Measurements from ENCODE around the gene GPATCH2L. TPM values are rescaled to one million over a fixed set of nuclear protein-coding genes. Genes with fewer than 3 reads are reported as not detected.

Gene GPATCH2L
- total RNA-seq, 1 donor, result 43.8 TPM

GRCh38 chr14:76237349-76237990, 85.7 kb downstream of the GPATCH2L start:
- Histone ChIP-seq H3K9me3 (ENCODE audit: low read depth, low read length) (no peaks in the 10 kb centered on the region), H2AFZ (ENCODE audit: low read length) (no peak overlapping the region), H3K4me1 (ENCODE audit: insufficient read depth, low read length) (no peaks in the 10 kb centered on the region), H4K20me1 (ENCODE audit: insufficient read depth, low read length) (no peaks in the 10 kb centered on the region), H3K4me2 (ENCODE audit: insufficient read depth, low read length) (no peak overlapping the region), H3K4me3 (ENCODE audit: insufficient read depth, low read length) (no peak overlapping the region), H3K27me3 (ENCODE audit: insufficient read depth, low read length) (no peaks in the 10 kb centered on the region), H3K36me3 (ENCODE audit: insufficient read depth, low read length) (no peaks in the 10 kb centered on the region), H3K79me2 (ENCODE audit: insufficient read depth, low read length) (no peaks in the 10 kb centered on the region), H3K27ac (ENCODE audit: low read depth, low read length) (no peak overlapping the region)
- TF ChIP-seq CTCF (IDR thresholded peaks at IDR 0.05; ENCODE audit: extremely low read depth, low read depth, low read length), result no peak
- no peak for DNase-seq (ENCODE audit: insufficient read length, low spot score, missing footprints)

GRCh38 chr14:76245097-76245496, 93.4 kb downstream of the GPATCH2L start:
- Histone ChIP-seq H3K4me2 (ENCODE audit: insufficient read depth, low read length) (no peak overlapping the region), H3K4me1 (ENCODE audit: insufficient read depth, low read length) (no peaks in the 10 kb centered on the region), H3K36me3 (ENCODE audit: insufficient read depth, low read length) (no peaks in the 10 kb centered on the region), H2AFZ (ENCODE audit: low read length) (no peak overlapping the region), H3K27me3 (ENCODE audit: insufficient read depth, low read length) (peaks cover 7% of the 10 kb centered on the region), H3K4me3 (ENCODE audit: insufficient read depth, low read length) (no peak overlapping the region), H3K79me2 (ENCODE audit: insufficient read depth, low read length) (no peaks in the 10 kb centered on the region), H3K27ac (ENCODE audit: low read depth, low read length) (no peak overlapping the region), H3K9me3 (ENCODE audit: low read depth, low read length) (no peaks in the 10 kb centered on the region), H4K20me1 (ENCODE audit: insufficient read depth, low read length) (no peaks in the 10 kb centered on the region)
- no peak for TF ChIP-seq CTCF (IDR thresholded peaks at IDR 0.05; ENCODE audit: extremely low read depth, low read depth, low read length)
- DNase-seq (ENCODE audit: insufficient read length, low spot score, missing footprints), result no peak

- H3K9me3 ChIP-seq (ENCODE audit: low read depth, low read length), result no peaks in the 10 kb centered on the region
- no peaks in the 10 kb centered on the region for H3K36me3 ChIP-seq (ENCODE audit: insufficient read depth, low read length)
- H3K4me2 ChIP-seq (ENCODE audit: insufficient read depth, low read length), result no peak overlapping the region
- H3K4me3 ChIP-seq (ENCODE audit: insufficient read depth, low read length), result no peak overlapping the region
- no peak overlapping the region for H2AFZ ChIP-seq (ENCODE audit: low read length)
- no peak for DNase-seq (ENCODE audit: insufficient read length, low spot score, missing footprints)
- no peak for TF ChIP-seq CTCF (IDR thresholded peaks at IDR 0.05; ENCODE audit: extremely low read depth, low read depth, low read length)
- no peaks in the 10 kb centered on the region for H4K20me1 ChIP-seq (ENCODE audit: insufficient read depth, low read length)
- no peak overlapping the region for H3K27ac ChIP-seq (ENCODE audit: low read depth, low read length)
- no peaks in the 10 kb centered on the region for H3K79me2 ChIP-seq (ENCODE audit: insufficient read depth, low read length)
- H3K27me3 ChIP-seq (ENCODE audit: insufficient read depth, low read length), result peaks cover 14% of the 10 kb centered on the region
- H3K4me1 ChIP-seq (ENCODE audit: insufficient read depth, low read length), result no peaks in the 10 kb centered on the region
Measured at GRCh38 chr14:76250302-76250701, 98.6 kb downstream of the GPATCH2L start.

GRCh38 chr14:76252471-76252870, 100.7 kb downstream of the GPATCH2L start:
- H3K79me2 ChIP-seq (ENCODE audit: insufficient read depth, low read length), result no peaks in the 10 kb centered on the region
- H3K4me3 ChIP-seq (ENCODE audit: insufficient read depth, low read length), result no peak overlapping the region
- no peak for TF ChIP-seq CTCF (IDR thresholded peaks at IDR 0.05; ENCODE audit: extremely low read depth, low read depth, low read length)

More at GRCh38 chr14:76252471-76252870, 100.7 kb downstream of the GPATCH2L start:
- H3K36me3 ChIP-seq (ENCODE audit: insufficient read depth, low read length), result no peaks in the 10 kb centered on the region
- DNase-seq (ENCODE audit: insufficient read length, low spot score, missing footprints), result no peak
- H3K4me1 ChIP-seq (ENCODE audit: insufficient read depth, low read length), result peaks cover 9% of the 10 kb centered on the region
- H3K27me3 ChIP-seq (ENCODE audit: insufficient read depth, low read length), result peaks cover 14% of the 10 kb centered on the region
- no peaks in the 10 kb centered on the region for H3K9me3 ChIP-seq (ENCODE audit: low read depth, low read length)
- H2AFZ ChIP-seq (ENCODE audit: low read length), result no peak overlapping the region
- H4K20me1 ChIP-seq (ENCODE audit: insufficient read depth, low read length), result no peaks in the 10 kb centered on the region
- H3K4me2 ChIP-seq (ENCODE audit: insufficient read depth, low read length), result no peak overlapping the region
- H3K27ac ChIP-seq (ENCODE audit: low read depth, low read length), result no peak overlapping the region
